ENCODE results near the gene LRRC15. TPM values are rescaled to one million over a fixed set of nuclear protein-coding genes. Genes with fewer than 3 reads are reported as not detected.

LRRC15 gene
- 0.20 and 0.22 TPM in 2 replicates for total RNA-seq

DNA sequence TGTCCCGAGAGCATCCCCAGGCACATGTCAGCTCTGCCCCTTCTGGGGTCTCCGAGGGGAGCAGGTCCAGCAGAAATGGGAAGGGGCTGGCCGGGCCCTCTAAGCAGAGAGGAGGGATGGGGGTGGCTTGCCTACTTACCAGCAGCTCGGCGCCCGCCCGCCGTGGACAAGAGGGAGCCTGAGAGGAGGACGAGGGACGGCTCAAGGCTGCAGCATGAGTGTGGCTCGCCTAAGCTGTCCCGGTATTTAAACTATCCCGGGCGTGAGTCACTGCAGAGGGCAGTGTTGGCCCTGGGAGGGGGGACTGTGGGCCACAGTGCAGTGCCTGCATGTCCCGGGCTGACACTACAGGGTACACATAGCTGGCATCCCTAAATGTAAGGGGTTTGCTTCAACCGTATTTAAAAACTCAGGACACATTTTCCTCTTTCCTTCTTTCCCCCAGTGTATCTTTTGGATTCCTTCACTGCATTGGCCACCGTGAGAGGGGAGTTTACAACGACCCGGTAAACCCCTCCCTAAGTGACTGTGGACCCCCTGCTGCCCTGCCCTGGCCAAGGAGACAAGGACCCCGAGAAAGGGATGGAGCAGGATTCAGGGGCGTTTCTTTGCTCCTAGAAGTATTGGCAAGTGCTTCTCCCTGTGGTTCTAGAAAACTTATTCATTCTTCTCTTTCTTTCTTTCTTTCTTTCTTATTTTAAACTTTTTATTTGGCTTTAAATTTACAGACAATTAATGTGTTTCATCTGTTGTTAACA is at the start of gene LRRC15:
TSS of gene LRRC15 (minus strand) at position 222 of the 758 bp plus-strand sequence. CDS start 8,700 bp downstream, outside the sequence.
- peak; percentile 56 to 67 for DNase-seq (ENCODE audit: low read depth in 2 of 2)

DNA sequence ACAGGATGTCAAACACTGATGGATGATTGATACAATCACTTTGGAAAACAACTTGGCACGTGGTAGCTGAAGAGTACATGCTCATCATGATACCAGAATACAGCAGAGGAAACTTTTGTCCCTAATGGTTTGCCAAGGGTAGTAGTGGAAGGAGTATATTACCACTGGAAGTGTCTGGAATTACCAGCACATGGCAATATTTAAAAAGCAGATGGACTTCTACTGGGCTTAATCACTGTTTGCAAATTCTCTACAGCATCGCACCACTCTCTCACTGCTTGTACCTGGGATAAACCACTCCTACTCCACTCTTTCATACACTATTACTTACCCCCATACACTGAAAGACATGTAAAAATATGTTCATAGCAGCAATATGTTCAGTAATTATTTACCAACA is 49.1 kb upstream of the LRRC15 start:
- DNase-seq (ENCODE audit: low read depth in 2 of 2): no peak

DNA sequence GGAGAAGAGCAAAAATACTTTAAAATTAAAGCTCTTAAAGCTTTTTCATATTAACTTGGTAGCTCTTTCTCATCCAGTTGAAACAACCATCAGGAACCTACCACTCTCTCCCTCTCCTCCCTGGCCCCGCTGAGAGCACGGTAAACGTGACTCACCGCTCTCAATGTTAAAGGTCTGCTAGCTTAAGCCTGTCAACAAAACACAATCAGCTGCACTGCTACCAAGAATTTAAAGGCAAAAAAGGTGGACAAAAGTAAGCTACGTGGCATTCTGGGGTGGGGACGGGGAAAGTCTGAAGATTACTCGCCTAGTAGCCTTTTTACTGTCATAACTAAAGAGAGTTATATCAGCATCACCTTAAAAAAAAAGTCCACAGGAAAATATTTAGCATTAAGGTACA is 37.9 kb upstream of the LRRC15 start:
- DNase-seq (ENCODE audit: low read depth in 2 of 2): peak; percentile 63 to 77

DNA sequence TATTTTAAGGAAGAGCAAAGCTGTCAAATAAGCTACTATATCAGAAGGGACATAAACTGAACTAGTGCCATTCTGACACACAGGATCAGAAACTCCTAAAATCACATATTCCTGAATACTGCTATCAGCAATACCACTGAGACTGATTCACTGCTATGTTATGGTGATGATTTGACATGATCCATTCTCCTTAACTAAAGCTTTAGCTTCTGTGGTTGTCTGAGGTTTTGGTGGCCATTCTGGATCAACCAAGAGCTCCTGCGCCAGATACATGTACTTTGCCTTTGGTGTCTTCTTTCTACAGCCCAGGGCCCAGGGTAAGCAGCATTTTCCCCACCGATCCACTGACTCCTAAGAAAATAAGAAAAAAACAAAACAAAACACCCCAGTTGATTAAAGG is 36.2 kb upstream of the LRRC15 start:
- no peak for DNase-seq (ENCODE audit: low read depth in 2 of 2)

DNA sequence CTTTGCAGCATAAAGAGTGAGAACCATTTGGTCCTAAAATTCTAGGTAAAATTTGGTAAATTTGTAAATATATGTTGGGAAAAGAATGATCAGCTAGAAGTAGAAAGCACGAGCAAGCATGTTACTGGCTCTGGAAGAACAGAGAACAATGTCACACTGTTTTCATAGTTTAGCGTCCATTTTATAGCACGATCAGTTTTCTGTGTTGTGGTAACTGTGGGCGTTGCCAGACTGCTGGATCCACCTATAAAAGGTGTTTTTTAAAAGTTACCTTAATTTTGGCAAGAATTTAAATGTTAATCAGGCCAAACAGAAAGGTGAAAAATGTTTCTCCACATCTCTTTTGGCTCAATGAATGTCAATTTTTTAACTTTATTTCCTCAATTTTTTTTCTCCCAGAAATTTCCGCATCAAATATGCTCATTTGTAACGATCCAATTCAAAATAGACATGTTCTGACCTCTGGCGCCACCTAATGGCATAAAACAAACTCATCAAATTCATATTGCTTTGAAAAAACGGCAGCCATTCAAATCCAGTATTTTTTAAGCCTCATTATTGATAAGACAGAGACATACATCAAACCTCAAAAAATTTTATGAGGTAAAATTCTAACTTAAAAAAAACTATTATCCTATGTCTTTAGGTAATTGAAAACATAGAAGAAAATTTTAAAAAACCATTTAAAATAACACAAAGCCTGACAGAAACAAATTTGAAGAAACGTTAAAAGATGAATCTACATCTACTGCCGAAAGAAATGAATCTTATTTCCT is 35.0 kb upstream of the LRRC15 start:
- DNase-seq (ENCODE audit: low read depth in 2 of 2): peak; percentile 68 to 86

DNA sequence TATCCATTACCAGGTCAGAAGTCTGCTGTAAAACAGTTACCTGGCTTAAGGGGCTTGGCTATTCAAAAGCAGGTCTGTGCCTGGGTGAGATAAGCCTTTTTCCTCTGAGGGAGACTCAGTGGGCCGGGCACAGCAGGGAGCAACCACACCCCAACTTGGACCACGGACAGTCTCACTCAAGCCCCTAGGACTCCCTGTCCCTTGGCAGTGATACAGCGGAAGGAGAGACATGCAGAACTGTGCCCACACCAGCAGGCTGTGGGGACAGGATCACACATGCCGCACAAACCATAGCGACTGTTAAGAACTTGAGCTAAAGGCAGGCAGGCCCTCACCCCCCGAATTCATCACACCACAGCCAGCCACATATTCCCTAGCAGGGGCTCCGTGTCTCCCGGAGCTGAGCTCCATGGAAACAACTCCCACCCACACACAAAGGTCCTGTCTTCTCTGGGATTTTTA is 32.4 kb upstream of the LRRC15 start:
- no peak for DNase-seq (ENCODE audit: low read depth in 2 of 2)

DNA sequence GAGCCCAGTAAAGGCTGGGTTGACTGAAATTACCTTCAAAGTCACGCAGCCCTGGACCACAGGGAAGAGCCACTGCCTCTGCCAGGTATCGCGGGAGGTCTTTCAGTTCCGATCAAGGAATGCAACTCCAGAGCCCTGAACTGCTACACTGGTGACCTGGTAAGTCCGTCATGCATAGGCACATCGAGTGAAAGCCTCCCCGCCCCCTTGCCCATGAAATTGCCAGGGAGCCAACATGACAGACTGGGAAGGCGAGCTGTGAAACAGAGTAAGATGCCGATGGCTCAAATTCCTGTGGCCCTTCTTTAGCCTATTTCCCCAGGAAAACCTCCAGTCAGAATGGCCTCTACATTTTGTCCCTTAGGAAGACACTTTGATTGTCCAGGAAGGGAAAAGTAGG is 31.8 kb upstream of the LRRC15 start:
- DNase-seq (ENCODE audit: low read depth in 2 of 2): no peak

DNA sequence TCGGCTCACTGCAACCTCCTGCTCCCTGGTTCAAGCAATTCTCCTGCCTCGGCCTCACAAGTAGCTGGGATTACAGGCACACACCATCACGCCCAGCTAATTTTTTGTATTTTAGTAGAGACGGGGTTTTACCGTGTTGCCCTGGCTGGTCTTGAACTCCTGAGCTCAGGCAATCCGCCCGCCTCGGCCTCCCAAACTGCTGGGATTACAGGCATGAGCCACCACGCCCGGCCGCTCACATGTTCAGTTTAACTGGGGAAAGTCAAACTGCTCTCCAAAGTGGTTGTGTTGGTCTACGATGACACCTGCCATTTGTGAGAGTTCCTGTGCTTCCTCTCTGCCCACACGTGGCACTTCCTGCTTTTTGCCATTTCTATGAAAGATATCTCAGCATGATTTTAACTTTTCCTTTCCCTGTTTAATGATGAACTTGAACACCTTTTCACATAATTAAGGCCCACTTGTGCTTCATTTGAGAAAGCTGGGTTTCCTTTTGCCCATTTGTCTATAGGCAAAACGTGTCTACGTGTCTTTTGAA is 30.4 kb upstream of the LRRC15 start:
- no peak for DNase-seq (ENCODE audit: low read depth in 2 of 2)

DNA sequence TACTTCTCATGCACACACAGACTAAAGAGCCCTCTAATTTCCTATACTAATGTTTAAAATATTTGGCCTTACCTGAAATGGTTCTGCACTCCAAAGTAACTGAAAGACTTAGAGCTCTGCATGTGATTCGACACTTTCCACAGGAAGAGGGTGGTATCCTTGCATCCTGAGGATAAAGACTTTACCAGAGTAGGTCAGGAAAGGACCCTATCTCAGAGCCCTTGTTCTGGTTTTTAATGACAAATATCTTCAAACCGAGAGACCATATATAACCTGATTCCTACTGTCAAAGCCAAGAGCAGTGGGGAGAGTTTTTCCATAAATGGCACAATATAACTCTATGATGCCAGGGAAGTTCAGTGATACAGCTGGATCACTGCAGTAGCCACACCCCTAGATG is 29.6 kb upstream of the LRRC15 start, which contains the start of gene GP5:
TSS of gene GP5 (minus strand) at position 101 of the 400 bp plus-strand sequence. CDS start 984 bp downstream, outside the sequence.
- DNase-seq (ENCODE audit: low read depth in 2 of 2): peak in 1 of 2 donors; percentile 17

DNA sequence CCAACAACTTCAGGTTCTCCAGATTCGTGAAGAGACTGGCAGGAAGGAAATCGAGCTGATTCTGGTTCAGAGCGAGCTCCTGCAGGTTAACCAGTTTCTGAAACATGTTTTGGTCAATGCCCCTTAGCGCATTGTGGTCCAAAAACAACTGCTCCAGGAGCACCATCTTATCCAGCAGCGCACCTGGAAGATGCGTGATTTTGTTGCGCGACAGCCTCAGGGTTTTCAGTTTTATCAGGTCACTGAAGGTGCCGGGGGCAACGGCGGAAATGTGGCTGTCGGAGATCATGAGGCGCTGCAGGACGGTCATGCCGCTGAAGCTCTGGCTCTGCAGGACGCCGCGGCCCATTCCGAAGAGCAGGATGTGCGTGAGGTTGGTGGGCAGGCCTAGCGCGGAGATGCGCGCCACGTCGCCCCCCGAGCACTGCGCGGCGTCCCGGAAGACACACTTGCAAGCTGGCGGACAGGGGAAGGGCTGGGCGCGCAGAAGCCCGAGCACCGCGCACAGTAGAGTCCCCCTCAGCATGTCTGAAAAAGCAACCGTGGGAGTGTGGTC is 28.3 kb upstream of the LRRC15 start:
- peak; percentile 30 to 31 for DNase-seq (ENCODE audit: low read depth in 2 of 2)

DNA sequence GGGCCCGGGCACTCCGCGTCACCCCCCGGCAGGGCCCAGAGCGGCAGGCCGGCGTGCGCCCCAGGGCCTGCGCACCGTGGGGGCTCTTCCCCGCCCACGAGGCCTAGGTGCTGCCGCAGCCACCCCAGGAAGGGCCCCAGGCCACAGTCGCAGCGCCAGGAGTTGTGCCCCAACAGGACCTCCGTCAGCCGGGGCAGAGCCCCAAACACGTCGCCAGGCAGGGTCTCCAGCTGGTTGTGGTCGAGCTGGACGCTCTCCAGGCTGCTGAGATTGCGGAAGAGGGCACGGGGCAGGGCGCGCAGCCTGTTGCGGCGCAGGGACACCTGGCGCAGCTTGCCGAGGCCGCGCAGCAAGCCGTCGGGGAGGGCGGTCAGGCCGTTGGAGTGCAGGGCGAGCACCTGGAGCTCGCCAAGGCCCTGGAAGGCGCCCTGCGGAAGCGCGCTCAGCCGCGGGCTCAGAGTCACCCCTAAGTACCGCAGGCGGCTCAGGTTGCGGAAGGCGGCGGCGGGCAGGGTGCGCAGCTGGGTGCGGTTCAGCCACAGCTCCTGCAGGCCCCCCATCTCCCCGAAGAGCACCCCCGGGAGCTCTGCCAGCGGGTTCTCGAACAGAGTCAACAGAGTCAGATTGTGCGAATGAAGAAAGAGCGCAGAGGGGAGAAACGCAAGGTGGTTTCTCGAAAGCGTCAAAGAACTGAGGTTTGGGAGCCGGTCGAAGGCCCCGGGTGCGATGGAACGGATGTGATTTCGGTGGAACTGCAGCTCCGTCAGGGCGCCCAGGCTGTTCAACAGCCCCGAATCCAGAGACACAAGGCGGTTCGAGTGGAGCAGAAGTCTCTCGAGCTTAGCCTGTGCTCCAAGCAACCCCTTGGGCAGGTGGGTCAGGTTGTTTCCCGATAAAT is 27.6 kb upstream of the LRRC15 start:
- DNase-seq (ENCODE audit: low read depth in 2 of 2): peak in 1 of 2 donors; percentile 21

DNA sequence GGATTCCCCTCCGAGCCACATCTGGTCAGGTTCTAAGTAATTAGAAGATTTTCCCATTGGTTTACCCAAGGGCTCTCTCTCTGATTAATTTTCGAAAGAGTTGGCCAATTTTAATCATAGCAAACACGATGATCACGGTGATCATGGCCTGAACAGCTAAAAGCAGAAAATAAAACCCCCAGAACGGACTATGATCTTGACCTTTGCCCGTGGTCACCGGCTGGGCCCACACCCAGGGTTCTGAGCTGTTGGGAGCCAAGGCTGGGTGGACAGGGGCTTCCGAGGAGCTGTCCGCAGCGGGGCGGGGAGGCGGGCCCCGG is 27.0 kb upstream of the LRRC15 start:
- no peak for DNase-seq (ENCODE audit: low read depth in 2 of 2)

DNA sequence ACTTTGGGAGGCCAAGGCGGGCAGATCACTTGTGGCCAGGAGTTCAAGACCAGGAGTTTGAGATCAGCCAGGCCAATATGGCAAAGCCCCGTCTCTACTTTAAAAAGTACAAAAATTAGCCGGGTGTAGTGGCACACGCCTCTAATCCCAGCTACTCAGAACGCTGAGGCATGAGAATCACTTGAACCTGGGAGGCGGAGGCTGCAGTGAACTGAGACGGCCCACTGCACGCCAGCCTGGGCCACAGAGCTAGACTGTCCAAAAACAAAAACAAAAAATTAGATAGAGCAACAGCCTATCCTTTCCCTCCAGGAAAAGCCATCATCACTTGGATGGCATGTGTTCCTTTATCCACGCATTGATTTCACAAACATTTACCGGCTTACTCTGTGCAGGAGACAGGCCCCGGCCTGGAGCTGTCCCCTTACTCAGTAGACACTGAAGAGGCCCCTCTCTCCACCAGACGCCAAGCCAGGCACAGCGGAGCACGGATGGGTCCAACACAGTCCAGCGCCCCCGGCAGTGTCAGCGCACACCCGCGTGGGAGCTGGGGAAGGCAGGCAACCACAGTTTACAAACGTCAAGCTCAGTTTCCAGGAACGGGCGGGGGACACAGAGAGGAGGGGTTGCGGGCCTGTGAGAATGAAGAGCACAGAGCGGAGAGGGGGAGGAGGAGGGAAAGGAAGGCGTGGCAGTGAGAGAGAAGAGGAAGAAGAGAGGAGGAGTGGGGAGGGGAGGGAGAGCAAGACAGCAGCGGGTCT is 26.4 kb upstream of the LRRC15 start:
- DNase-seq (ENCODE audit: low read depth in 2 of 2): peak in 1 of 2 donors; percentile 52

DNA sequence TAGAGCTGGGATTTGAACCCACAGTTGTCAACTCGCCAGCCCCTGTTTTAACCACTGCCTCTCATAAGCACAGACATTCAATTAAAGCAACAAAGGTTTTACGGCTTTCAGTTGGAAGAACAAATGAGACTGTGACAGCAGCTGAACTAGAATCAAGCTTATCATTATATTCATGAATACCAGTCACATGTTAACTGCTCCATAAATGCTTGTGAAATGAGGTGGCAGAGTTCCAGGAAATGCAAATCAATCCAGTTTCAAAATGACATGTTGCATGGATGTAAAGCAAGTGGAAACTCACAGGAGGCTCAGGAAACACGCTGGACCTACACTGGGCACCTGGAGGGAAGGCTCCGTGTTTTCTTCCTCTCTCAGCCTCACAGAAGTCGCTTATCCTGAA is 25.7 kb upstream of the LRRC15 start:
- DNase-seq (ENCODE audit: low read depth in 2 of 2): peak; percentile 29 to 83

DNA sequence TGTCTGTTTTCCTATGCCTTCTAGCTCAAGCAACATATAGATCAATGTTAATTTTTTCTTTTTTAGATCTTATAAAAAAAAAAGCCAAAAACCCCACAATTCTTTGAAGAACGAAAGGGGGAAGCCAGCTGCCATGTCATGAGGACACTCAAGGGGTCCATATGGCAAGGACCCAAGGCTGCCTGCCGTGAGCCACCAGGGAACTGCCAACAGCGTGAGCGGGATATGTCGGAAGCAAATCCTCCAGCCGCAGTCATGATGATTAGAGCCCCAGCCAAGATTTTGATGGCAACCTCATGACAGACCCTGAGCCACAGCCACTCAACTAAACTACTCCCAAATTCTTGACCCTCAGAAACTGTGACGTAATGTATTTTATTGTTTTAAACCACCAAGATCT is 23.0 kb upstream of the LRRC15 start:
- DNase-seq (ENCODE audit: low read depth in 2 of 2): no peak

DNA sequence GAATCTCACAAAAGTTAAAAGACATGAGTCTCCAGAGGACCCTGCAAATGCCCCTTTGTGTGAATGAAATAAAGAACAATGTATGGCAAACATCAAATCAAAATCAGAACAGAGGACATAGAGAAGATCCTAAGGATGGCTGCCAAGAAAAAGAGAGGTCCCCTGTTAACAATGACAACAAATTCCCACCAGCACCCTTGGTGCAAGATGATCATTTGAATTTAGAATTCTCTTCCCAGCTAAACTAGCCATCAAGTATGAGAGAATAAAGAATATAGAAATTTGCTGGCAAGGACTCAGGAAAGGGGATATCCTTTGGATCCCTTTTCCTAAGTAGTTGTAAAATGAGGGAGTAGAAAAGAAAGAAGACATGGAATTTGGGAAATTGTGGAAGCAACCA is 21.3 kb upstream of the LRRC15 start:
- no peak for DNase-seq (ENCODE audit: low read depth in 2 of 2)

DNA sequence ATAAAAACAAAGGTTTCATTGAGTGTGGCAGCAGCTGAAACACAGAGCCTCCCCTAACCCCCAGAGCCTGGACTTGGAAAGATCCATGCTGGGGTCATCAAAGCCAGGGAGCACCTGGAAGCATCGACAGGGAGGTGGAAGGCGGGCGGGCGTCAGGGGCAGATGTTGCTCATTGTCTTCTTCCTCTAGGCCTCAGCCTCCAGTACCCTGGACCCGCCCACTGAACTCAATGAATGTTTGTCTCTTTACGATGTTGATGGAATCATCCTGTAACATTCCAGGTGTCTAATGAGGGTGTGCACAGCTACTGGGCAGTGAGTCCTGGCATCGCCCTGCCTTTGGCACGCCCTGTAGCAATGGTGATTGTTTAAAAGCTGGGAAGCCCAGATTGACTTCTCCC is 19.7 kb upstream of the LRRC15 start:
- no peak for DNase-seq (ENCODE audit: low read depth in 2 of 2)

DNA sequence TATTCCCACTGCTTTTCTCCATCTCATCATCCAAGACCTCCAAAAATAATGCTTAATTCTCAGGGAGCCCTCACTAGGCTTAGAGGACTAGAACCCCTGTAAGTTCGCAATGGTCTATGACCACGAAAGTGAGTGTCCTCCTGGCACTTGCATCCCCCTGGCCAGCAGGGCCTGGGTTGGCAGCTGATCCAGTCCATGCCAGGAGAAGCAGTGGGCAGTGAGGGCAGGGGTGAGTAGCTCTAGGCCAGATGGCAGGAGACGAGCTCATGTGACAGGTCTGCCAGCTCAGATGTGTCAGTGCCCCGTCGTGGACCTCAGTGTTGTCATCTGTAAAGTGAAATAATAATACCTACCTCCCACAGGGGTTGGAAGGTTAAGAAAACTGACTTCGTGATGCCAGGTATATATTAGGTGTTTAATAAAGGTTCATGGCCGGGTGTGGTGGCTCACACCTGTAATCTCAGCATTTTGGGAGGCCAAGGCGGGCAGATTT is 18.4 kb upstream of the LRRC15 start:
- DNase-seq (ENCODE audit: low read depth in 2 of 2): no peak

DNA sequence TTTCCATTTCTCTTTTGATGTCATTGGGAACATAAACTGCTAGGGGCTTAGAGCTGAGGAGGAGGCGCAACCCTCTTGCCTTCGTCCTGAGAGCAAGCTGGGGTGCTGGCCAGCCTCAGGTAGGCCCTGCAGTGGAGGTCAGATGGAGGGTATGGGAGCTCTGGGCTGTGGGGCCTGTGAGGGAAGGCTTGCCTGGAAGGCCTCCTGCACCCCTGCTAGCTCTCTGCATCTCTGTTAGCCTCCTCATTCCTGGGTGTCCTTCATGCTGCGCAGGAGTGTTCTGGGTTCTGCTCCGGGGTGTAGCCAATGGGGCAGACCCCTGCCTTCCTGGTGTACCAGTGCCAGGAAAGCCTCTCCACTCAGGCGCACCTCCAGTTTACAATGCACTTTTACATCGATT is 17.7 kb upstream of the LRRC15 start:
- DNase-seq (ENCODE audit: low read depth in 2 of 2): no peak

DNA sequence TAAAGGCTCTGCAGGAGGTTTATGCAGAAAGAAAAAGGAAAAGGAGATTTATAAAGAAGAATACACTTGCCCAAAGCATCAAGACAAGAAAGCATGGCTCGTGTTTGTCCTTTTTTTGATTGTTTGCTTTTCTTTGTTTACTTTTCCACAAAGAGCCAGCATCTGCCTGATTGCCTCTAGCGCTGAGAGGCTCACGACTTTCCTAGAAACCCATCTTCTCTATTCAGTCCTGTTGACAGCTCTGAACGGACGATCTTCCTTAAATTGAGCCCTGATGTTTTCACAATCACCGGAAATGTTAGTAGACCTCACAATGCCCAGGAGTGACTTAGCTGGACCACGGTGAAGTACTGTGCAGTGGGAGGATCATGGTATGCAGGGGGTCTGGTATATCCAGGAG is 17.1 kb upstream of the LRRC15 start:
- DNase-seq (ENCODE audit: low read depth in 2 of 2): peak in 1 of 2 donors; percentile 29
